Gastroesophageal sphincter (tissue), 4 donors: ENCODE data around the gene ADAM30. TPM values are rescaled to one million over a fixed set of nuclear protein-coding genes. Genes with fewer than 3 reads are reported as not detected.

Source experiments
- ATAC-seq: fragments of 150-250 bp; one replicate; pipeline ENCODE4 v1.9.1; 2016; ENCODE audit warnings: mild to moderate bottlenecking, moderate library complexity
- H3K27ac ChIP-seq, 4 donors: fragments of 200-600 bp; sonication (generic) in 3 of 4; 1 replicate in 3 of 4; 2 replicates in 1 of 4; pipeline ENCODE4 v1.5.1; 2016 to 2019
- H3K27me3 ChIP-seq: fragments of 200-600 bp; sonication (generic); one replicate; pipeline ENCODE4 v1.5.1; 2019
- H3K36me3 ChIP-seq, 2 donors: fragments of 200-600 bp; sonication (generic); one replicate each; pipeline ENCODE4 v1.5.1; 2019; ENCODE audit warnings: control low read depth in 1 of 2
- H3K4me1 ChIP-seq, 3 donors: fragments of 200-600 bp; sonication (generic); 1 replicate in 2 of 3; 2 replicates in 1 of 3; pipeline ENCODE4 v1.5.1; 2016 to 2019; ENCODE audit warnings: control low read depth in 2 of 3
- H3K4me3 ChIP-seq, 2 donors: fragments of 200-600 bp; sonication (generic); one replicate each; pipeline ENCODE4 v1.5.1; 2019; ENCODE audit warnings: mild to moderate bottlenecking in 1 of 2, moderate library complexity in 1 of 2
- H3K9me3 ChIP-seq, 3 donors: fragments of 200-600 bp; sonication (generic); one replicate each; pipeline ENCODE4 v1.5.1; 2017 to 2019; ENCODE audit warnings: control low read depth in 2 of 3
- CTCF ChIP-seq, 4 experiments: fragments of 200-600 bp in 2 of 4; fragments of 450-650 bp in 2 of 4; sonication (generic) in 1 of 4; IDR thresholded peaks; one replicate each; pipeline ENCODE4 v1.5.1; 2017 to 2019; ENCODE audit warnings: antibody characterized with exemption in 4 of 4, mild to moderate bottlenecking in 2 of 4, moderate library complexity in 2 of 4
- EP300 ChIP-seq: sonication (generic); formaldehyde crosslinking; IDR thresholded peaks from one replicate; pipeline ENCODE4 v1.6.1; 2017; ENCODE audit warnings: antibody characterized with exemption, mild to moderate bottlenecking
- POLR2A ChIP-seq, 2 donors: fragments of 450-650 bp; IDR thresholded peaks; one replicate each; pipeline ENCODE4 v1.6.1; 2017; ENCODE audit warnings: antibody characterized with exemption in 2 of 2, mild to moderate bottlenecking in 2 of 2, moderate library complexity in 1 of 2
- POLR2AphosphoS5 ChIP-seq: sonication (generic); formaldehyde crosslinking; IDR thresholded peaks from one replicate; pipeline ENCODE4 v1.6.1; 2017; ENCODE audit warnings: antibody characterized with exemption
- WGBS, 2 donors: methylation state at CpG; one replicate each; pipeline ENCODE4 v1.1.5; 2018; ENCODE audit warnings: low coverage in 1 of 2; 5-methylcytosine and 5-hydroxymethylcytosine counted together
- total RNA-seq, 4 donors: library from RNA; depleted of rRNA; stranded (reverse); fragments of >200 nt; gene quantifications; one replicate each; pipeline ENCODE4 v1.1.0, GENCODE V29; 2016

The ADAM30 gene
- total RNA-seq, 4 donors from 2014 or later = not detected

GRCh38 chr1:119910618-119911017, 14.3 kb upstream of the ADAM30 start:
- TF ChIP-seq EP300 (no peak), POLR2A (IDR thresholded peaks at IDR 0.05) (no peak), CTCF (IDR thresholded peaks at IDR 0.05) (no peak), POLR2AphosphoS5 (no peak)
- ATAC-seq = no peak

GRCh38 chr1:119909890-119910596, 13.7 kb upstream of the ADAM30 start:
- ATAC-seq = no peak
- Histone ChIP-seq H3K27me3 (no peaks in the 10 kb centered on the region), H3K4me3 (no peak overlapping the region), H3K4me1 (no peaks in the 10 kb centered on the region), H3K9me3 (peaks cover 0 to 3% (median 0%) of the 10 kb centered on the region in 3 donors), H3K27ac (no peak overlapping the region), H3K36me3 (peaks cover 0 to 21% of the 10 kb centered on the region in 2 donors)
- TF ChIP-seq CTCF (IDR thresholded peaks at IDR 0.05) (no peak), EP300 (no peak), POLR2AphosphoS5 (no peak), POLR2A (IDR thresholded peaks at IDR 0.05) (no peak)
- WGBS, 2 donors = 71 to 93% methylated on average over 3 to 5 of the region's 9 CpGs

More at GRCh38 chr1:119910618-119911017, 14.3 kb upstream of the ADAM30 start:
- 62 to 95% methylated on average over 3 of the region's 4 CpGs for WGBS, 2 donors
- peaks cover 0 to 27% of the 10 kb centered on the region in 2 donors for H3K36me3 ChIP-seq
- no peaks in the 10 kb centered on the region for H3K4me1 ChIP-seq
- H3K27me3 ChIP-seq = no peaks in the 10 kb centered on the region
- H3K4me3 ChIP-seq = no peak overlapping the region
- H3K9me3 ChIP-seq = no peaks in the 10 kb centered on the region
- no peak overlapping the region for H3K27ac ChIP-seq

GRCh38 chr1:119908661-119909060, 12.3 kb upstream of the ADAM30 start:
- H3K27me3 ChIP-seq = no peaks in the 10 kb centered on the region
- 84 to 92% methylated on average over 3 of the region's 3 CpGs for WGBS, 2 donors
- no peak overlapping the region for H3K27ac ChIP-seq
- no peak for TF ChIP-seq POLR2AphosphoS5
- TF ChIP-seq POLR2A (IDR thresholded peaks at IDR 0.05) = no peak
- H3K36me3 ChIP-seq = peaks cover 0 to 7% of the 10 kb centered on the region in 2 donors
- no peak for ATAC-seq
- H3K4me1 ChIP-seq = no peaks in the 10 kb centered on the region
- H3K4me3 ChIP-seq = no peak overlapping the region
- H3K9me3 ChIP-seq = peaks cover 0 to 5% (median 0%) of the 10 kb centered on the region in 3 donors

GRCh38 chr1:119906927-119907652, 10.8 kb upstream of the ADAM30 start:
- Histone ChIP-seq H3K4me1 (no peaks in the 10 kb centered on the region), H3K9me3 (peaks cover 0 to 5% (median 0%) of the 10 kb centered on the region in 3 donors), H3K4me3 (no peak overlapping the region), H3K27ac (no peak overlapping the region), H3K27me3 (no peaks in the 10 kb centered on the region), H3K36me3 (no peaks in the 10 kb centered on the region)
- TF ChIP-seq POLR2AphosphoS5 (no peak), POLR2A (IDR thresholded peaks at IDR 0.05) (no peak), CTCF (IDR thresholded peaks at IDR 0.05) (no peak), EP300 (no peak)
- no peak for ATAC-seq
- 90 to 91% methylated on average over 3 to 4 of the region's 4 CpGs for WGBS, 2 donors

- Histone ChIP-seq H3K27ac (no peak overlapping the region), H3K4me1 (no peaks in the 10 kb centered on the region), H3K27me3 (no peaks in the 10 kb centered on the region), H3K36me3 (no peaks in the 10 kb centered on the region), H3K4me3 (no peak overlapping the region), H3K9me3 (peaks cover 0 to 5% (median 0%) of the 10 kb centered on the region in 3 donors)
- TF ChIP-seq CTCF (IDR thresholded peaks at IDR 0.05) = no peak
- no peak for TF ChIP-seq POLR2A (IDR thresholded peaks at IDR 0.05)
- TF ChIP-seq EP300 = no peak
- TF ChIP-seq POLR2AphosphoS5 = no peak
- ATAC-seq = no peak
Observed at GRCh38 chr1:119903443-119903835, 7.1 kb upstream of the ADAM30 start.
